ENCODE measurements around the gene AKIP1.
"Not testable (repeated sequence)": the region's sequence is repeated elsewhere in the genome, so short reads cannot be mapped to it uniquely, and the experiment has no call there.

The AKIP1 gene, protein sequence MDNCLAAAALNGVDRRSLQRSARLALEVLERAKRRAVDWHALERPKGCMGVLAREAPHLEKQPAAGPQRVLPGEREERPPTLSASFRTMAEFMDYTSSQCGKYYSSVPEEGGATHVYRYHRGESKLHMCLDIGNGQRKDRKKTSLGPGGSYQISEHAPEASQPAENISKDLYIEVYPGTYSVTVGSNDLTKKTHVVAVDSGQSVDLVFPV

DNA sequence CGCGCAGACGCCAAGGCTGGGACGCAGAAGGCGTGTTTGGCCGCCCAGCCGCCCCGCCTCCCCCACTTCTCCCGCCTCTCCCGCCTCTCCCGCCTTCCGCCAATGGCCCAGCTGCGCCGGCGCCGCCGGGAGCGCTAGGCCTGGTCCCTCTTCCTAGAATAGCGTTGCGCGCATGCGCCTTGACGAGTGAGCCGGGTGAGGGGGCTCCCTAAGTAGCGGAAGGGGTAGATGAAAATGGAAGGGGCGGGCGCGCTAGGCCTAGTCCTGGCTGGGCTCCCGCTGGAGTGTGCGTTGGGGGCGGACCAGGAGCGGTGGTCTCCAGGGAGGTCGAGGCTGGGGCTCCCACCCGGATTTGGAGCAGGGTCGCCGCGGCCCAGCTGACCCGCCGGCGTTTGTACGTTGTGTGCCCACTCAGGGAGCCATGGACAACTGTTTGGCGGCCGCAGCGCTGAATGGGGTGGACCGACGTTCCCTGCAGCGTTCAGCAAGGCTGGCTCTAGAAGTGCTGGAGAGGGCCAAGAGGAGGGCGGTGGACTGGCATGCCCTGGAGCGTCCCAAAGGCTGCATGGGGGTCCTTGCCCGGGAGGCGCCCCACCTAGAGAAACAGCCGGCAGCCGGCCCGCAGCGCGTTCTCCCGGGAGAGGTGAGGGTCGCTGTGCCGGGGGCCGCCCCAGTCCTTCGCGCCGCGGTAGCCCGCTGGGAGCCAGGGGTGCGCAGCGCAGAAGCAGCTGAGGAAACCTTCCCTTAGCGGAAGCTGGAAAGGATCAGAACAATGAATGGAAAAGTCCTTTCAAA, at the start of gene AKIP1:
AKIP1 (plus strand) TSS at position 161 of the 795 bp plus-strand sequence; CDS start at position 422, 261 bp downstream.
- peaks cover 5% of the 10 kb centered on the region for H3K36me3 ChIP-seq (ENCODE audit: insufficient read depth, low read length)
- peak within 1 kb of the TSS; percentile 86 for H3K4me3 ChIP-seq (ENCODE audit: low read length)
- peaks cover 10% of the 10 kb centered on the region for H3K4me1 ChIP-seq (ENCODE audit: insufficient read depth, low read length)
- no peaks in the 10 kb centered on the region for H3K27me3 ChIP-seq (ENCODE audit: insufficient read depth, low read length)
- H3K9me3 ChIP-seq (ENCODE audit: low read length): no peaks in the 10 kb centered on the region
- peak within 1 kb of the TSS; percentile 98 for H2AFZ ChIP-seq (ENCODE audit: low read depth, low read length)

DNA sequence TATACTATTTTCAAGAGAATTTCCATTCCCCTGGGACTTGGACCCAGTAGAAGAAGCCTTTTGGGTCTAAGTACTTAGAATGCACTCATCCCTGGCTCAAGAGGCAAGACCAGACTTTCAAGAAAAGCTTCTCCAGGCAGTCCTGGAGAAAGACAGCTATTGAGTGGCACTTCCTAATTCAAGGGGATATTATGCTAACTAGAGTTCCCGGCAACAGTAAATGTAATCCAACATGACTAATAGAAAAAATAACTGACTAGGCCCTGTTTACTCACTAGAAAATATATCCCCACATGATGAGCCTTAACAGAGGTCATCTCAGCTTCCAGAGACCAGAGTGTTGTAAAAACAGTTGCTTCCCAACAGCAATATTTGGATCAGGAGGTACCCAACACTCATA, 47.2 kb upstream of the AKIP1 start:
- H2AFZ ChIP-seq (ENCODE audit: low read depth, low read length): no peak overlapping the region
- H3K9me3 ChIP-seq (ENCODE audit: low read length): no peaks in the 10 kb centered on the region
- no peak overlapping the region for H3K4me3 ChIP-seq (ENCODE audit: low read length)
- H3K4me1 ChIP-seq (ENCODE audit: insufficient read depth, low read length): no peaks in the 10 kb centered on the region
- no peaks in the 10 kb centered on the region for H3K36me3 ChIP-seq (ENCODE audit: insufficient read depth, low read length)
- no peaks in the 10 kb centered on the region for H3K27me3 ChIP-seq (ENCODE audit: insufficient read depth, low read length)

DNA sequence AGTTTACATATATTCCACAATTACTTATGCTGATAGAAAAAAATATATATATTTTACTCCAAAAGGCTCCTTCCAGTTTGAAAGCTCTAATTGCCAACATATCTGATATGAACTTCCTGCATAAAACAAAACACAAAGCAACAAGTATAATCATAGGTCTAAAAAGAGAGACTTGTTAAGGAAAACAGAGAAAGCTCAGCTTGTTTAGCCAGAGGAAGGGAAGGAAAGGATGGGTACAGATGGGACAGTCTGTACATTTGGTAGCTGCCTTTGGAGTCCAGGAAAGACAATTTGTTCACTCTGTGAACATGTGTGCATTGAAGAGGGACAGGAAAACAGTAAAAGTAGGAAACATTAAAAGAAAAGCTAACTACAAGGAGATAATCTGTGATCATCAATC, 45.7 kb upstream of the AKIP1 start:
- Histone ChIP-seq H3K9me3 (ENCODE audit: low read length) (no peaks in the 10 kb centered on the region), H3K36me3 (ENCODE audit: insufficient read depth, low read length) (no peaks in the 10 kb centered on the region), H2AFZ (ENCODE audit: low read depth, low read length) (no peak overlapping the region), H3K27me3 (ENCODE audit: insufficient read depth, low read length) (no peaks in the 10 kb centered on the region), H3K4me3 (ENCODE audit: low read length) (no peak overlapping the region), H3K4me1 (ENCODE audit: insufficient read depth, low read length) (peaks cover 5% of the 10 kb centered on the region)

DNA sequence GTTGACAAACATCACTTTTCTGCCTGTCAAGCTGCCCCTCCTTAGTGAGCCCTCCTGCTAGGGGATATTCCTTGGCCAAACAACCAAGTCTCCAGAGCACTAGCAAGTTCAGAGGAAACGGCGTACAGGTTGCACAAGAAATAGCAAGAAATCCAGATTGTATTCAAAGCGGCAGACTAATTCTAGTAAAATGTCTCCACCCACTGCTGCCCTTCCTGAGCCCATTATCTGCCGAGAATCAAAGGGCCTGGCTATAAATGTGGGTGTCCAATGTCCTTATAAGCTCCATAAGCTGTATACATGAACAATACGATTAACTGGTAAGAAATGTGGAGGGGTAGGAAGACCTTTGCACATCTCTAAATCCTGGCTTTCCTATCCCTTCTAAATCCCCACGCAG, 44.0 kb upstream of the AKIP1 start:
- Histone ChIP-seq H3K4me3 (ENCODE audit: low read length) (no peak overlapping the region), H3K36me3 (ENCODE audit: insufficient read depth, low read length) (no peaks in the 10 kb centered on the region), H3K9me3 (ENCODE audit: low read length) (no peaks in the 10 kb centered on the region), H2AFZ (ENCODE audit: low read depth, low read length) (no peak overlapping the region), H3K4me1 (ENCODE audit: insufficient read depth, low read length) (peaks cover 11% of the 10 kb centered on the region), H3K27me3 (ENCODE audit: insufficient read depth, low read length) (no peaks in the 10 kb centered on the region)

DNA sequence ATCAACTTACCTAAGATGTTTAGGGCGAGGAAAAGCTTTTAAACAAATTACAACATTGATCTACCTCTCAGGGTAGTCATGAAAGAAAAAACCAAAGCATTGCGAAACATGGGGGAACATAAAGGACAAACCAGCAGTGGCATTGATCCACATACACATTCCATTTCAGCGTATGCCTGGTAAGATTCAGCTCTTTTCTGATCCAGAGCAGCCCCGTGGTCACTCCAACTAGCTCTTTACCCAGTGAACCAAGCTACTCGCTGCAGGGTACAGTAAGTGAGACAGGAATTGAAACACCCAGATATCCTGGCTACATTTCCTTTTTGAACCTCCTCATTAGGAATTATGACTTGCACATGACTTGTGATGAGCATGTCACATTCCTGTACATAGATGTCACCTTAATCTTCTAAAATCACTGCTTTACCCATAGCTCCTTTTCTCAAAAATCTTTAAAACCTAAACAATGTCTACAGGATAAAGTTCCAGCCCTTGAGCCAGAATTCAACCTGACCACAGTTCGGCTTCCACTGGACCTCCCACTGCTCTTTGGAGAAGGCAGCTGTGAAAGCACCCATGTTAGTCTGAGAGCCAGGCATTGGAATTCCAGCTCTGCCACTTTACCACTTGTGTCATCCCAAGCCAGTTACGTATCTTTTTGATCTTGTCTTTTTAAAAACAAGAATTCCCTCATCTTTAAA, 42.9 kb upstream of the AKIP1 start:
- Histone ChIP-seq H3K4me3 (ENCODE audit: low read length) (no peak overlapping the region), H3K27me3 (ENCODE audit: insufficient read depth, low read length) (no peaks in the 10 kb centered on the region), H3K4me1 (ENCODE audit: insufficient read depth, low read length) (peaks cover 12% of the 10 kb centered on the region), H3K9me3 (ENCODE audit: low read length) (no peaks in the 10 kb centered on the region), H2AFZ (ENCODE audit: low read depth, low read length) (no peak overlapping the region), H3K36me3 (ENCODE audit: insufficient read depth, low read length) (no peaks in the 10 kb centered on the region)

DNA sequence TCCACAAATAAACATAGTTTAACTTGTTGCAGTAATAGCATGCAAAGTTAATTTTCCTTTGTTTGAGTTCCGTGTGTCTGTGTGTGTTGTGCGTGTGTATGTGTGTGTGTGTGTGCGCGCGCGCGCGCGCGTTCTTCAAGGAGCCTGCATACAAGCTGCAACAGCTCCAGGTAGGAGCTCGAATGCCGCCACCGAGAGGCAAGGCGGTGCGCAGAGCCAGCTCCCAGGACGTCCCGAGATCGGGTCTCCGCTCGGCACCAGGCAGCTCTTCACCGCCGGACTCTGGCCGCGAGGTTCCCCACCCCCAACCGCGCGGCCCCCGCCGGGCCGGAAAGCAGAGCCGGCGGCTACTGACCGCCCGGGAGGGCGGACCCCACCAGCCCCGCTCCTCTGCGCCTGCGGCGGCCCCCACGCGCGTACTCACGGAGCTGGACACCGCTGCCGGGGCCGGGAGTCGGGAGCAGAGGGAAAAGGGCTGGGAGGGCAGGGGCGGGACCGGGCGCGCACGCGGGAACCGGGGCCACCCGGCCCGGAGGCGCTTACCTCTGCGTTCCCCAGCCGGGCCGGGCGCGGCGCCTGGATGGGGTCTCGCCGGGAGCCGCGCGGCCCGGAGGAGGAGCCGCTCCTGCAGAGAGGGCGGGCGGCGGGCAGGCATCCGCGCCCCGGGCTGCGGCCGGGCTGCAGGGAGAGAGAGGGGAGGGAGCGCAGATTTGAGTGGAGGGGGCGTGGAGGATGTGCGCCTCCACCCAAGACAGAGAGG, 40.4 kb upstream of the AKIP1 start:
- H2AFZ ChIP-seq (ENCODE audit: low read depth, low read length): peak overlapping the region; percentile 90
- peak overlapping the region; percentile 61 for H3K4me3 ChIP-seq (ENCODE audit: low read length)
- no peaks in the 10 kb centered on the region for H3K27me3 ChIP-seq (ENCODE audit: insufficient read depth, low read length)
- no peaks in the 10 kb centered on the region for H3K9me3 ChIP-seq (ENCODE audit: low read length)
- H3K36me3 ChIP-seq (ENCODE audit: insufficient read depth, low read length): no peaks in the 10 kb centered on the region
- peaks cover 12% of the 10 kb centered on the region for H3K4me1 ChIP-seq (ENCODE audit: insufficient read depth, low read length)

DNA sequence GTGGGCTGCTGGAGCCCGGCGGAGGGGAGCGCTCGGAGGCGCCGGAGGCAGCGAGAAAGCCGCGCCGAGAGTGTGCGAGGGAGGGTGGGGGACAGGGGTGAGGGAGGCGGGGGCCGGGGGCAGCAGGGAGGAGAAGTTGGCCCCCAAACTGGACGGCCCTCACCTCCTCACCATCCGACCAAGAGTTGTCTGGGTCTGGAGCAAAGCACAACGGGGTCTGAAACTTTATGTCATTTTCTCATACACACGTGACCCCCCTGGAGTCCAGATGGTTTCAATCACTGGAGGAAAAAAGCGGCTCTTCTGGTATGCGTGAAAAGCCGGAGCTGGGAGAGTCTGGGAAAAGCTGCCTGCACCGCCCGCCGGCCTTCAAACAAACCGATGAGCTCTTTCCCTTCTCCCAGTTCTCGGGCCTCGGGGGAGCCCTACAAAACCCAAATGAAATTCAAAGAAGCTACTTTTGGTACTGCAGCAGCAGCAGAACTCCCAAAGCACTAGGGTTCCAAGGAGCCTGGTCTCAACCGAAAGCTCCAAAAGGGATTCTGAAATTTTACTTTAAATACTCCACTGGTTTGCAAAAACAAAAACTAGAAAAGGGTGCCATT, 39.7 kb upstream of the AKIP1 start:
- no peaks in the 10 kb centered on the region for H3K36me3 ChIP-seq (ENCODE audit: insufficient read depth, low read length)
- peak overlapping the region; percentile 90 for H2AFZ ChIP-seq (ENCODE audit: low read depth, low read length)
- H3K9me3 ChIP-seq (ENCODE audit: low read length): no peaks in the 10 kb centered on the region
- H3K4me1 ChIP-seq (ENCODE audit: insufficient read depth, low read length): peaks cover 12% of the 10 kb centered on the region
- no peaks in the 10 kb centered on the region for H3K27me3 ChIP-seq (ENCODE audit: insufficient read depth, low read length)
- H3K4me3 ChIP-seq (ENCODE audit: low read length): peak overlapping the region; percentile 61

DNA sequence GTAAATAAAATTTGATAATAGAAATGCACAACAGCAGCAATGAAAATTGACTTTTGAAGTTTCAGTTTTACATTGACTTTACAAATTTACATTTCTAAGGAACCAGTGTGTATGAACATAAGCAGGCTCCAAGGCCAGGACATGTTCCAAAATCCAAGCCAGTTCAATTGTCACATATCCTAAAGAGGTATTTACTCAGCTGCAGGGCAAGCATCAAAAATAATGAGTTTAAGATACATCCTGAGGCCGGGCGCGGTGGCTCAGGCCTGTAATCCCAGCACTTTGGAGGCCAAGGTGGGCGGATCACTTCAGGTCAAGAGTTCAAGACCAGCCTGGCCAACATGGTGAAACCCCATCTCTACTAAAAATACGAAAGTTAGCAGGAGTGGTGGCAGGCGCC, 39.0 kb upstream of the AKIP1 start:
- no peaks in the 10 kb centered on the region for H3K9me3 ChIP-seq (ENCODE audit: low read length)
- H3K4me1 ChIP-seq (ENCODE audit: insufficient read depth, low read length): peaks cover 12% of the 10 kb centered on the region
- peak overlapping the region; percentile 90 for H2AFZ ChIP-seq (ENCODE audit: low read depth, low read length)
- H3K4me3 ChIP-seq (ENCODE audit: low read length): peak overlapping the region; percentile 61
- H3K27me3 ChIP-seq (ENCODE audit: insufficient read depth, low read length): no peaks in the 10 kb centered on the region
- H3K36me3 ChIP-seq (ENCODE audit: insufficient read depth, low read length): no peaks in the 10 kb centered on the region

DNA sequence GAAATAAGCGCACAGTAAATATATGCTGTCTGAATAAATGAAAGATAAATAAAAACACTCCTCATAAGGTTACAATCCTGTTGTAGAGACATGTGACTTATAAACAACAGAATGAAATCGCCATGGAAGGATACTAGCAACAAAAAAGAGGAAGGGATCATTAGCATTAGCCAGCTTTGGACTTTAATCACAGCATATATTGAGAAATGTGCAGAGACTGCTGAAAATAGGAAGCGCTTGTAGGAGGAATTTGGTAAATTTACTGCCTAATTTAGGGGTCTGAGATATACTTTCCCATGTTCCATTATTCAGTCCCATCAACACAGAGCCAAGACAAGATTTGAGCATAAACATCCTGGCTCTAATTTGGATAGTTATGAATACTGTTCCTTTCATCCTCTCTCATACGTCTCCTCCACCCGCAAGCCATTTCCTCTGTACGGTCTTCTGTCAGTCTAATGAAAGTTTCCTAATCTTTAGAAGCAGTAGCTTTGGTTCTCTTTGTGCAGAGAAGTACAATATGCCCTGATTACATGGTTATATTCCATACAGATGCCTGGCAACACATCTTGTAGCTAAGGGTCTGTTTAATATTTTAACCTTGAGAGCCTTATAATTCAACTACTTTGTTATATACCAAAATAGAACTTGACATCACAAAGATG, 37.1 kb upstream of the AKIP1 start:
- no peaks in the 10 kb centered on the region for H3K9me3 ChIP-seq (ENCODE audit: low read length)
- H3K27me3 ChIP-seq (ENCODE audit: insufficient read depth, low read length): no peaks in the 10 kb centered on the region
- H3K36me3 ChIP-seq (ENCODE audit: insufficient read depth, low read length): no peaks in the 10 kb centered on the region
- peaks cover 12% of the 10 kb centered on the region for H3K4me1 ChIP-seq (ENCODE audit: insufficient read depth, low read length)
- H3K4me3 ChIP-seq (ENCODE audit: low read length): no peak overlapping the region
- no peak overlapping the region for H2AFZ ChIP-seq (ENCODE audit: low read depth, low read length)

DNA sequence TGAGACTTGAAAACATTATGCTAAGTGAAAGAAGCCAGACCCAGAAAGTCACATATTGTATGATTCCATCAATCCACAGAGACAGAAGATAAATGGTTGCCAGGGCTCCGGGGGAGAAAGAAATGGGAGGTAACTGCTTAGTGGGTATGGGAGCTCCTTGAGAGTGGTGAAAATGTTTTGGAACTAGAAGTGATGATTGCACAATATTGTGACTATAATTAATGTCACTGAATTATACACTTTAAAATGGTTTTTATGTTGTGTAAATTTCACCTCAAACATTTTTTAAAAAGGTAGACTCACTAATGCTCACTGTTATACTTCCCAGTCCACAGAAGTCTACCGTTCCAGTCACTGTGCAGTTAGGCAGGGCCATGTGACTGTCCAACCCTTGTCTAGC, 32.2 kb upstream of the AKIP1 start:
- peaks cover 8% of the 10 kb centered on the region for H3K4me1 ChIP-seq (ENCODE audit: insufficient read depth, low read length)
- H3K4me3 ChIP-seq (ENCODE audit: low read length): no peak overlapping the region
- H3K36me3 ChIP-seq (ENCODE audit: insufficient read depth, low read length): no peaks in the 10 kb centered on the region
- H3K9me3 ChIP-seq (ENCODE audit: low read length): no peaks in the 10 kb centered on the region
- H2AFZ ChIP-seq (ENCODE audit: low read depth, low read length): no peak overlapping the region
- H3K27me3 ChIP-seq (ENCODE audit: insufficient read depth, low read length): no peaks in the 10 kb centered on the region

DNA sequence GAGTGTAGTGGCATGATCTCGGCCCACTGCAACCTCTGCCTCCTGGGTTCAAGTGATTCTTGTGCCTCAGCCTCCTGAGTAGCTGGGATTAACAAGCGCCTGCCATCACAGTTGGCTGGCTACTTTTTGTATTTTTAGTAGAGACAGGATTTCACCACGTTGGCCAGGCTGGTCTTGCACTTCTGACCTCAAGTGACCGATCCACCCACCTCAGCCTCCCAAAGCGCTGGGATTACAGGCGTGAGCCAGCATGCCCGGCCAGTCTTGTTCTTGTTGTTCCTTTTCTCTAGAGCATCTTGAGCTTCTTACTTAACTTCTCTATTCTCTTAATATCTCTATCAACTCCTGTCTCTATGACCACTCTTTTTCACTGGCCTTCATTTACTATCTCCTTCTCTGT, 29.4 kb upstream of the AKIP1 start:
- not testable (repeated sequence) for H2AFZ ChIP-seq (ENCODE audit: low read depth, low read length); H3K9me3 ChIP-seq (ENCODE audit: low read length); H3K36me3 ChIP-seq (ENCODE audit: insufficient read depth, low read length); H3K27me3 ChIP-seq (ENCODE audit: insufficient read depth, low read length); H3K4me3 ChIP-seq (ENCODE audit: low read length)
- peaks cover 11% of the 10 kb centered on the region for H3K4me1 ChIP-seq (ENCODE audit: insufficient read depth, low read length)

DNA sequence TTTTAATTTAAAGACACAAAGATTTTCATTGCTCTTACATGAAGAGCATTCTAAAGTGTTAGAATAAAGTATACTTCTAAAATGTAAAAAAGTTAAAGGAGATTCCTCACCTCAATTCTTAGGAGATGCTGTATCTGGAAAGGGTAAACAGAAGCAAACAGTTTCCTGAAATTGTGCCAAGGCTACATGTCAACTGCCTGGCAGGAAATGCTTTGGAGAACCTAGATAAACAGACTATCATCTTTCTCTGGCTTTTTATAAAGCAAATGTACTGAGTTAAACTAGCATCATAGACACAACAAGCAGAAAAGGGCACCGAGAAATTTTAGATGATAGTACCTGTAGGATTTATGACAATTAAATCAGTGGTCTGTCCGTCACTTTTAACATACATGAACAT, 24.7 kb upstream of the AKIP1 start:
- Histone ChIP-seq H3K36me3 (ENCODE audit: insufficient read depth, low read length) (no peaks in the 10 kb centered on the region), H3K27me3 (ENCODE audit: insufficient read depth, low read length) (no peaks in the 10 kb centered on the region), H3K9me3 (ENCODE audit: low read length) (no peaks in the 10 kb centered on the region), H3K4me1 (ENCODE audit: insufficient read depth, low read length) (peaks cover 7% of the 10 kb centered on the region), H2AFZ (ENCODE audit: low read depth, low read length) (no peak overlapping the region), H3K4me3 (ENCODE audit: low read length) (no peak overlapping the region)

Data from neuron (in vitro differentiated cells).